GM21528 (cell line): Measurements from ENCODE around the gene DPF1.
"Not testable (repeated sequence)": the region's sequence is repeated elsewhere in the genome, so short reads cannot be mapped to it uniquely, and the experiment has no call there.

ENCODE experiments used
- ATAC-seq: cut with Tn5 transposase; IDR thresholded peaks from one replicate; pipeline ENCODE4 v1.9.1; 2021; ENCODE audit warnings: mild to moderate bottlenecking, moderate library complexity; ENCODE audit not compliant: unreplicated experiment, low FRiP score

DPF1 gene

GRCh38 chr19:38250821-38251563 lies 27.0 kb upstream of the DPF1 start:
- no peak for ATAC-seq

- ATAC-seq: no peak
These were observed 26.4 kb upstream of the DPF1 start for GRCh38 chr19:38250428-38250820.

GRCh38 chr19:38248421-38248820 lies 24.4 kb upstream of the DPF1 start:
- no peak for ATAC-seq

GRCh38 chr19:38247734-38248268 lies 23.8 kb upstream of the DPF1 start:
- ATAC-seq: no peak

- no peak for ATAC-seq
These were observed 23.1 kb upstream of the DPF1 start for GRCh38 chr19:38247126-38247525.

- no peak for ATAC-seq
These were observed 21.9 kb upstream of the DPF1 start for GRCh38 chr19:38245826-38246498.

- ATAC-seq: no peak
These were observed 19.3 kb upstream of the DPF1 start for GRCh38 chr19:38243279-38243673.

- ATAC-seq: no peak
These were observed 15.8 kb upstream of the DPF1 start for GRCh38 chr19:38239816-38240215.

GRCh38 chr19:38234615-38235014 lies 10.6 kb upstream of the DPF1 start:
- no peak for ATAC-seq

- ATAC-seq: no peak
These were observed 9.8 kb upstream of the DPF1 start for GRCh38 chr19:38233740-38234251.

- ATAC-seq: no peak
These were observed 7.9 kb upstream of the DPF1 start for GRCh38 chr19:38231918-38232317.

- ATAC-seq: not testable (repeated sequence)
These were observed 6.6 kb upstream of the DPF1 start for GRCh38 chr19:38230506-38231133.

- no peak for ATAC-seq
These were observed 5.6 kb upstream of the DPF1 start for GRCh38 chr19:38229585-38230073.

GRCh38 chr19:38228491-38229439 lies 4.7 kb upstream of the DPF1 start:
- ATAC-seq: no peak

GRCh38 chr19:38228005-38228377 lies 4.0 kb upstream of the DPF1 start:
- ATAC-seq: no peak

- ATAC-seq: no peak
These were observed 3.4 kb upstream of the DPF1 start for GRCh38 chr19:38227287-38228004.

- ATAC-seq: not testable (repeated sequence)
These were observed 819 bp upstream of the DPF1 start for GRCh38 chr19:38224863-38225218.

GRCh38 chr19:38223617-38224013 lies 407 bp downstream of the DPF1 start:
- no peak for ATAC-seq

GRCh38 chr19:38223119-38223523 lies 901 bp downstream of the DPF1 start:
- ATAC-seq: no peak
